ENCODE data around the gene CLP1.

CLP1 gene

DNA sequence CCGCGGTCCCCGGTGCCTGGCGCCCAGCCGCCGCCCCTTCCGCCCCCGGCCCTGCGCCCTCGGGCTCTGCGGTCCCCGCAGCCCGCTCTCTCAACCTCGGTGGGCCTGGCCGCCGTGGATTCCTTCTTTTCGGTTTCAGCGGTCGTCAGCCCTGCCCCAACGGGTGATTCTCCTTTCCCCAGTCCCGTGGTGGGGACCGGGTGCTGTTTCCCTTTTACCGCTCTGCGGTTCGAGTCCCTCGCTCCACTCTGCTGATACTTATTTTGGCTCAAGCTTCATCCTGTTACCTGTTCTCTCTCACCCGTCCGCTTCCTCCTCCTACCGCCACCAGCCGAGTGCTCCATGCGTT lies 10.8 kb downstream of the CLP1 start:
- no peak for TF ChIP-seq TAF1 (IDR thresholded peaks at IDR 0.05; ENCODE audit: low read depth)
- no peak for TF ChIP-seq MAX (IDR thresholded peaks at IDR 0.05)
- no peak for TF ChIP-seq TCF12 (IDR thresholded peaks at IDR 0.05; ENCODE audit: low read depth)
- no peak for TF ChIP-seq FOXM1 (IDR thresholded peaks at IDR 0.05; ENCODE audit: borderline replicate concordance, low read depth)
- no peak for TF ChIP-seq EGR1 (IDR thresholded peaks at IDR 0.05)
- no peak for TF ChIP-seq RAD21 (IDR thresholded peaks at IDR 0.05; ENCODE audit: low read depth)
- no peak for TF ChIP-seq NFIC (IDR thresholded peaks at IDR 0.05)
- no peak for TF ChIP-seq EP300 (IDR thresholded peaks at IDR 0.05; ENCODE audit: borderline replicate concordance)
- no peak for TF ChIP-seq CEBPB (IDR thresholded peaks at IDR 0.05)
- TF ChIP-seq YY1 (IDR thresholded peaks at IDR 0.05; ENCODE audit: low read depth), result no peak
- TF ChIP-seq ZBTB7A (IDR thresholded peaks at IDR 0.05; ENCODE audit: low read depth), result no peak
- TF ChIP-seq, protein P1, sequence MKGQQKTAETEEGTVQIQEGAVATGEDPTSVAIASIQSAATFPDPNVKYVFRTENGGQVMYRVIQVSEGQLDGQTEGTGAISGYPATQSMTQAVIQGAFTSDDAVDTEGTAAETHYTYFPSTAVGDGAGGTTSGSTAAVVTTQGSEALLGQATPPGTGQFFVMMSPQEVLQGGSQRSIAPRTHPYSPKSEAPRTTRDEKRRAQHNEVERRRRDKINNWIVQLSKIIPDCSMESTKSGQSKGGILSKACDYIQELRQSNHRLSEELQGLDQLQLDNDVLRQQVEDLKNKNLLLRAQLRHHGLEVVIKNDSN (IDR thresholded peaks at IDR 0.05), result no peak
- no peak for TF ChIP-seq CREB1 (IDR thresholded peaks at IDR 0.05; ENCODE audit: low read depth)
- TF ChIP-seq TEAD4 (IDR thresholded peaks at IDR 0.05), result no peak
- TF ChIP-seq, protein P2, sequence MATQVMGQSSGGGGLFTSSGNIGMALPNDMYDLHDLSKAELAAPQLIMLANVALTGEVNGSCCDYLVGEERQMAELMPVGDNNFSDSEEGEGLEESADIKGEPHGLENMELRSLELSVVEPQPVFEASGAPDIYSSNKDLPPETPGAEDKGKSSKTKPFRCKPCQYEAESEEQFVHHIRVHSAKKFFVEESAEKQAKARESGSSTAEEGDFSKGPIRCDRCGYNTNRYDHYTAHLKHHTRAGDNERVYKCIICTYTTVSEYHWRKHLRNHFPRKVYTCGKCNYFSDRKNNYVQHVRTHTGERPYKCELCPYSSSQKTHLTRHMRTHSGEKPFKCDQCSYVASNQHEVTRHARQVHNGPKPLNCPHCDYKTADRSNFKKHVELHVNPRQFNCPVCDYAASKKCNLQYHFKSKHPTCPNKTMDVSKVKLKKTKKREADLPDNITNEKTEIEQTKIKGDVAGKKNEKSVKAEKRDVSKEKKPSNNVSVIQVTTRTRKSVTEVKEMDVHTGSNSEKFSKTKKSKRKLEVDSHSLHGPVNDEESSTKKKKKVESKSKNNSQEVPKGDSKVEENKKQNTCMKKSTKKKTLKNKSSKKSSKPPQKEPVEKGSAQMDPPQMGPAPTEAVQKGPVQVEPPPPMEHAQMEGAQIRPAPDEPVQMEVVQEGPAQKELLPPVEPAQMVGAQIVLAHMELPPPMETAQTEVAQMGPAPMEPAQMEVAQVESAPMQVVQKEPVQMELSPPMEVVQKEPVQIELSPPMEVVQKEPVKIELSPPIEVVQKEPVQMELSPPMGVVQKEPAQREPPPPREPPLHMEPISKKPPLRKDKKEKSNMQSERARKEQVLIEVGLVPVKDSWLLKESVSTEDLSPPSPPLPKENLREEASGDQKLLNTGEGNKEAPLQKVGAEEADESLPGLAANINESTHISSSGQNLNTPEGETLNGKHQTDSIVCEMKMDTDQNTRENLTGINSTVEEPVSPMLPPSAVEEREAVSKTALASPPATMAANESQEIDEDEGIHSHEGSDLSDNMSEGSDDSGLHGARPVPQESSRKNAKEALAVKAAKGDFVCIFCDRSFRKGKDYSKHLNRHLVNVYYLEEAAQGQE (IDR thresholded peaks at IDR 0.05; ENCODE audit: low read depth), result no peak

DNA sequence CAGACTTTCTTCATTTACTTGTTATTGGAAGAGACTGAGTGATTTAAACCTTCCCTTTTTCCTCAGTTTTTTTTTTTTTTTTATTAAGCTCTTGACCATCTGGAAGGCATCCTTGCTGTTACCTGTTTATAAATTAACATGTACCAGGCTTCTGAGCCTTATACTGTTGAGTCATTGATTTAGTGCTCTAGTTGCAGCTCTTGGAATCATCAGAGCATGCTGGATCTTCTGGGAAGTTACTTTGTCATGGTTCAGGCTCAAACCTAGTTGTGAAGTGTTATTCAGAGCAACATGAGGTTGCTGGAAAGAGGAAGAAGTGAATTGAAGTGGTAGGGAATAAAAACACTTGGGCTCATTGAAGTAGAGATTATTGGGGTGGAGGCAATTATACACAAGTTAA lies 16.7 kb downstream of the CLP1 start:
- TF ChIP-seq CEBPB (IDR thresholded peaks at IDR 0.05) (no peak), RAD21 (IDR thresholded peaks at IDR 0.05; ENCODE audit: low read depth) (no peak), YY1 (IDR thresholded peaks at IDR 0.05; ENCODE audit: low read depth) (no peak), NFIC (IDR thresholded peaks at IDR 0.05) (no peak), CREB1 (IDR thresholded peaks at IDR 0.05; ENCODE audit: low read depth) (no peak), EP300 (IDR thresholded peaks at IDR 0.05; ENCODE audit: borderline replicate concordance) (no peak), MAX (IDR thresholded peaks at IDR 0.05) (no peak), ZBTB7A (IDR thresholded peaks at IDR 0.05; ENCODE audit: low read depth) (no peak), EGR1 (IDR thresholded peaks at IDR 0.05) (no peak), TEAD4 (IDR thresholded peaks at IDR 0.05) (no peak), TAF1 (IDR thresholded peaks at IDR 0.05; ENCODE audit: low read depth) (no peak), FOXM1 (IDR thresholded peaks at IDR 0.05; ENCODE audit: borderline replicate concordance, low read depth) (no peak), TCF12 (IDR thresholded peaks at IDR 0.05; ENCODE audit: low read depth) (no peak)
- TF ChIP-seq, protein P2 (IDR thresholded peaks at IDR 0.05; ENCODE audit: low read depth), result no peak
- TF ChIP-seq, protein P1 (IDR thresholded peaks at IDR 0.05), result no peak

DNA sequence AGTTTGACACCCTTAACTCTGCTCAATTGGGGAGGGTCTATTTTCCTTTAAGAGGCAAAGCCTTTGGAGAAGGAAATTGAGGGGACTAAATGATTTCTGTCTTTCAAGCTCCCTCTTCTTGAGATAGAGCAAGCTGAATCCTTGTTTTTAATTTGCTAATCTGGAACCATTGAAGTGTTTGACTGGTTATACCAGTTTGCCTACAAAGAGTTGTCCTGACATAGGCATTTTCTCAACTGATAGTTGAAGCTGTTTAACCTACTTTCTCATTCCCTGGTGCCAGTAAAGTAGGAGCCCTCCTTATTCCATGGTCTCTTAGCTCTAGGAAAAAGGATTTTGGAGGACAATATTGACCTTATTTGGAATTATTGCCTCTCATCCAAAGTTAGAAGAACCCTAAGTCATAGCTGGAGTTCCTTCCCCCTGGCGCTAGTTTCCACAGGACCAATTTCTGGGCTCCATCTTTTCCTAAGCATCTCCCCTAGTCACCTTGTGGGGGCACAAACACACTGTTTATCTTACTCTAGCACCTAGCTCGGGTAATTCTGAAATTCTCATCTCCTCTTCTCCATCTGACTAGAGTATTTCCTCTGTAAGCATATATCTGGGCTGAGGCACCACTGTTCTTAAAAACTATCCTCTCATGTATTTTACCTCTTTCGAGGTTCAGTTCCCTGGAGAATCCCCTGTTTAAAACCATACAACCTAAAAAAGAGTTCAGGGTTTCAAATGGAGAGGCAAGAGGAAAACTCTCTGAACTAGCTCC lies 17.8 kb downstream of the CLP1 start:
- no peak for TF ChIP-seq ZBTB7A (IDR thresholded peaks at IDR 0.05; ENCODE audit: low read depth)
- no peak for TF ChIP-seq EP300 (IDR thresholded peaks at IDR 0.05; ENCODE audit: borderline replicate concordance)
- no peak for TF ChIP-seq EGR1 (IDR thresholded peaks at IDR 0.05)
- no peak for TF ChIP-seq TAF1 (IDR thresholded peaks at IDR 0.05; ENCODE audit: low read depth)
- no peak for TF ChIP-seq RAD21 (IDR thresholded peaks at IDR 0.05; ENCODE audit: low read depth)
- TF ChIP-seq CREB1 (IDR thresholded peaks at IDR 0.05; ENCODE audit: low read depth), result no peak
- TF ChIP-seq, protein P1 (IDR thresholded peaks at IDR 0.05), result no peak
- TF ChIP-seq YY1 (IDR thresholded peaks at IDR 0.05; ENCODE audit: low read depth), result no peak
- no peak for TF ChIP-seq MAX (IDR thresholded peaks at IDR 0.05)
- no peak for TF ChIP-seq NFIC (IDR thresholded peaks at IDR 0.05)
- TF ChIP-seq, protein P2 (IDR thresholded peaks at IDR 0.05; ENCODE audit: low read depth), result no peak
- TF ChIP-seq FOXM1 (IDR thresholded peaks at IDR 0.05; ENCODE audit: borderline replicate concordance, low read depth), result no peak
- no peak for TF ChIP-seq CEBPB (IDR thresholded peaks at IDR 0.05)
- no peak for TF ChIP-seq TCF12 (IDR thresholded peaks at IDR 0.05; ENCODE audit: low read depth)
